PC-9 (cell line): Measurements from ENCODE around the gene ATP1A4.

Experiments used
- CTCF ChIP-seq: fragments of 200-600 bp; sonication (generic); conservative IDR thresholded peaks from 2 replicates; pipeline ENCODE4 v1.6.1; 2017; ENCODE audit warnings: mixed run types, antibody characterized with exemption, mild to moderate bottlenecking, moderate library complexity
- EZH2 ChIP-seq: fragments of 200-600 bp; sonication (generic); IDR thresholded peaks from 2 replicates; pipeline ENCODE4 v1.8.0; 2017; ENCODE audit warnings: antibody characterized with exemption, low read depth

GRCh38 chr1:160158534-160158933 lies 7.1 kb downstream of the ATP1A4 start:
- TF ChIP-seq CTCF, result no peak
- no peak for TF ChIP-seq EZH2
